K562 (cell line): ENCODE results near the gene MEA1. TPM values are rescaled to one million over a fixed set of nuclear protein-coding genes. Genes with fewer than 3 reads are reported as not detected.

Experiments
- E2F4 ChIP-seq: sonication (generic); formaldehyde crosslinking; IDR thresholded peaks from 2 replicates; pipeline ENCODE4 v1.8.0; 2022; ENCODE audit warnings: mild to moderate bottlenecking, low read depth, missing genetic modification reagents
- ETV1 ChIP-seq: fragments of 450-650 bp; conservative IDR thresholded peaks from 2 replicates; pipeline ENCODE4 v1.6.1; 2016; ENCODE audit warnings: missing genetic modification characterization, control low read depth, low read depth, missing compliant biosample characterization
- HNRNPLL ChIP-seq: fragments of 200-400 bp; formaldehyde crosslinking; IDR thresholded peaks from 2 replicates; pipeline ENCODE4 v1.6.1; 2017; ENCODE audit warnings: low read length, low read depth, mild to moderate bottlenecking; ENCODE audit not compliant: poor library complexity, severe bottlenecking
- KLF10 ChIP-seq: fragments of 250-450 bp; sonication (Bioruptor Pico); IDR thresholded peaks from 2 replicates; pipeline ENCODE4 v1.6.1; 2021; ENCODE audit warnings: matching md5 sums
- NR0B1 ChIP-seq: fragments of 450-650 bp; IDR thresholded peaks from one replicate; pipeline ENCODE4 v1.6.1; 2018; ENCODE audit warnings: mild to moderate bottlenecking, moderate library complexity; ENCODE audit not compliant: partially characterized antibody
- POLR2A ChIP-seq: fragments of 450-650 bp; conservative IDR thresholded peaks from 2 replicates; pipeline ENCODE4 v1.6.1; 2016
- PRDM10 ChIP-seq: fragments of 450-650 bp; IDR thresholded peaks from 2 replicates; pipeline ENCODE4 v1.6.1; 2018; ENCODE audit not compliant: partially characterized antibody
- PRPF4 ChIP-seq: fragments of 200-400 bp; formaldehyde crosslinking; IDR thresholded peaks from one replicate; pipeline ENCODE4 v1.6.1; 2017; ENCODE audit warnings: low read length, low read depth, mild to moderate bottlenecking; ENCODE audit not compliant: insufficient read depth, poor library complexity, severe bottlenecking
- THRB ChIP-seq: fragments of 450-650 bp; formaldehyde crosslinking; conservative IDR thresholded peaks from 2 replicates; pipeline ENCODE4 v1.4.0; 2022; ENCODE audit warnings: mild to moderate bottlenecking, missing genetic modification characterization
- ZFP1 ChIP-seq: fragments of 450-650 bp; formaldehyde crosslinking; IDR thresholded peaks from 2 replicates; pipeline ENCODE4 v1.4.0; 2020; ENCODE audit warnings: mild to moderate bottlenecking, mixed read lengths
- ZFX ChIP-seq: sonication (generic); formaldehyde crosslinking; IDR thresholded peaks from 2 replicates; pipeline ENCODE4 v1.8.0; 2022; ENCODE audit warnings: mild to moderate bottlenecking, missing genetic modification reagents, moderate library complexity
- ZMIZ1 ChIP-seq, 2 experiments: fragments of 150-350 bp in 1 of 2; IDR thresholded peaks; 2 replicates each; pipeline ENCODE4 v1.6.1; 2012 to 2016; ENCODE audit warnings: low read depth in 2 of 2, low read length in 2 of 2, mild to moderate bottlenecking in 1 of 2, moderate library complexity in 1 of 2
- ZNF133 ChIP-seq: fragments of 250-450 bp; sonication (Bioruptor Pico); IDR thresholded peaks from 2 replicates; pipeline ENCODE4 v1.4.0; 2020; ENCODE audit warnings: mild to moderate bottlenecking
- ZNF586 ChIP-seq: fragments of 450-650 bp; formaldehyde crosslinking; conservative IDR thresholded peaks from 2 replicates; pipeline ENCODE4 v1.4.0; 2020; ENCODE audit warnings: mild to moderate bottlenecking, moderate library complexity
- polyA plus RNA-seq, 8 experiments: library from polyadenylated mRNA; depleted of rRNA in 4 of 8; stranded (reverse) in 5 of 8; unstranded in 3 of 8; fragments of >200 nt; fragmentation: Nextera tagmentation in 2 of 8; fragmentation: Illumina TruSeq in 1 of 8; extraction: Ambion mirVana in 2 of 8; extraction: Trizol in 1 of 8; gene quantifications; 2 replicates each; pipeline versions ENCODE4 v1.2.1 to v1.2.3, GENCODE V29; 2011 to 2014; ENCODE audit warnings: inconsistent platforms in 1 of 8, missing spikeins in 1 of 8
- total RNA-seq, 7 experiments: library from RNA; depleted of rRNA in 6 of 7; stranded (reverse); fragments of >200 nt in 6 of 7; fragmentation: Illumina TruSeq in 2 of 7; extraction: Trizol in 2 of 7; gene quantifications; 2 replicates each; pipeline versions ENCODE4 v1.2.1 to v1.2.3, GENCODE V29; 2011 to 2021; ENCODE audit warnings: low replicate concordance in 1 of 7

MEA1 gene
- total and polyA plus RNA-seq, 9 of the 15 experiments (the other 6 are each of a cell fraction or from before 2014, with no cell fraction given) = 86.8 to 210 (median 152) TPM

GRCh38 chr6:43059168-43060033 lies 45.7 kb upstream of the MEA1 start, which contains the start of the genes KLC4 and MRPL2 (continued):
- TF ChIP-seq ZMIZ1 (IDR thresholded peaks at IDR 0.05; ENCODE audit: low read depth in 2 of 2, low read length in 2 of 2) (0 out of 4 replicates have a peak, but pooled peaks of 1 of the 2 experiments have one; percentile 25), THRB (CRISPR knock-in tag) (no peak), POLR2A (peak; percentile 97), PRDM10 (no peak), HNRNPLL (peak; percentile 74), ZNF133 (CRISPR knock-in tag) (no peak), KLF10 (CRISPR knock-in tag) (no peak), E2F4 (CRISPR knock-in tag) (no peak), ZFX (CRISPR knock-in tag) (peak; percentile 92), ETV1 (no peak), NR0B1 (no peak), ZNF586 (CRISPR knock-in tag) (no peak), ZFP1 (CRISPR knock-in tag) (no peak), PRPF4 (no peak)
